Right ventricle myocardium superior (tissue), 1 donor: ENCODE measurements around the gene S1PR3. TPM values are rescaled to one million over a fixed set of nuclear protein-coding genes. Genes with fewer than 3 reads are reported as not detected.
A peak's percentile ranks its signal among the peaks of the same experiment; 100 is the strongest.
"Not testable (repeated sequence)": the region's sequence is repeated elsewhere in the genome, so short reads cannot be mapped to it uniquely, and the experiment has no call there.

ENCODE experiments used
- ATAC-seq: fragments of 200-7000 bp; cut with Tn5 transposase; one replicate; pipeline ENCODE4 v1.9.1; 2020; ENCODE audit warnings: mild to moderate bottlenecking; ENCODE audit not compliant: poor library complexity
- DNase-seq: peaks from one replicate; pipeline ENCODE4 v3.0.0-alpha.2; 2020
- intact Hi-C: fragments of 100-400 bp; cut with DNase I; formaldehyde crosslinking; loops from one replicate; pipeline ENCODE4 v1.11.2; 2022
- long read RNA-seq: library from polyadenylated mRNA; unstranded; transcript quantifications from one replicate; pipeline ENCODE4 v2.0.0, GENCODE V29; 2021
- total RNA-seq: library from RNA; stranded (reverse); fragmentation: NEBNext Ultra II Directional; extraction: Animal tissue kit (Norgen Biotek cat#: 25700); gene quantifications from one replicate; pipeline ENCODE4 v1.2.1, GENCODE V29; 2021
- donor health status: DM: no; HTN: yes; CAD: no; lungs with severe emphysema.

Gene S1PR3
- total RNA-seq: 28.2 TPM
- long read RNA-seq, full-length matches to known transcripts: 32 of 33 reads
- long read RNA-seq, partial matches to known transcripts: 0 of 33 reads
- long read RNA-seq, other reads (novel, unspliced or antisense): 1 of 33 reads

DNA sequence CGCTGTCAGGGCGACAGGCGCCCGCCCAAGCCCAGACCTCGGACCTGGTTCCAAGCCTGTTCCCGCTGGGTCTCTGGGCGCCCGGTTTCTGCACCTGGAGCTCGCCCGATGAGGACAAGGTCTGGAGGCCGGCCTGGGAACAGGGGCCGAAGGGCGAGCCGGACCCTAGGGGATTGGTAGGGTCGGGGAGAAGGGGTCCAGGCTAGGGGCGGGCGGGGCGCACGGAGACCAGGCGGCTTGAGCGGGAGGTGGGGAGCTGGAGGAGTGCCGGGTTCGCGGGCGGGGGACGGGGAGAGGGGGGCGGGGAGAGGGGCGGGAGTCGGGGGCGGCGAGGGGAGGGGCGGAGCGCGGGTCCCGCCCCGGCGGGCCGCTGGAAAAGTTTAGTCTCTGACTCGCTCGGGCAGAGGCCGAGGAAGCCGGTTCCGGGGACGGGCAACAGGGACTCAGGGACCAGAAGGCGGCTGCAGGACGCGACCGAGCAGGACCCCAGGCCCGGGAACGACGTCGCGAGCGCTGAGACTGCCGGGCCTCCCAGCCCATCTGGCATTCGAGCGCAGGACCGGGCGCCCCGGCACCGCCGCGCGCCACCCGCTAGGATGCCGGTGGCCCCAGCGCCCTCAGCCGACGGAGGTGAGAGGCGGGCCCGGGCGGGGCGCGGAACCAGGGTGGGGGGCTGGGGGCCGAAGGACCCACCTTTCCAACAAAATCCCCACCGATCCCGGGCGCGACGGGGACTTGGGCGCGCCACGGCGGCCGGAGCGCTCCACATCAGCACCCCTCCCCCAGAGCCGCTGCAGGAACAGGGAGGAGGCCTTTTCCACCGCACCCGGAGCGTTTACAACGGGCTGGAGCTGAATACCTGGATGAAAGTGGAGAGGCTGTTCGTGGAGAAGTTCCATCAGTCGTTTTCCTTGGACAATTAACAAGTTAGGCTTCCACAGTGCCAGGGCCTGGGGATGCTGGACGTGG is at the start of gene S1PR3:
S1PR3 (plus strand) TSS at position 403 of the 969 bp plus-strand sequence. CDS start 9,733 bp downstream, outside the sequence.
- intact Hi-C loops: loop anchor here (5.0 kb wide), 2 partner anchors 44 to 209 kb away; no protein-coding TSS in a partner anchor
- ATAC-seq: peak; percentile 90
- DNase-seq: peak; percentile 83

DNA sequence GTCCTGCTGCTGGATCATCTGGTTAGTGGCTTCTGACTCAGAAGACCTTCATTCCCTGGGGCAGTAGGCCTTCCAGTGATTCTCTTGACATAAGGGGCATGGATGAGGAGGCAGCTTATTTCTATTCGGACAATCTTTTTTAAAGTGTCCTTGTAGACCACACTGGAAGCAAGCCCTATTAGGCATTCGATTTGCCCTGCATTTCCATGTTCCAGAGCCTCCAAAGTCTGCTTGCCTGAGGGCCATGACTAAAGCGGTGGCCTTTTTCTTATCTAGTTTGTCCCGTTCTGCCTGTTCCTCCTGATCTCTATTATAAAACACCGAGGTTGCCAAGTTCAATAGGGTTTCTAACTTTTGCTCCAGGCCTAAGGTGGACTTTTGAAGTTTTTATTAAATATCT is 49.7 kb upstream of the S1PR3 start:
- ATAC-seq, intact Hi-C loops, DNase-seq: not testable (repeated sequence)

DNA sequence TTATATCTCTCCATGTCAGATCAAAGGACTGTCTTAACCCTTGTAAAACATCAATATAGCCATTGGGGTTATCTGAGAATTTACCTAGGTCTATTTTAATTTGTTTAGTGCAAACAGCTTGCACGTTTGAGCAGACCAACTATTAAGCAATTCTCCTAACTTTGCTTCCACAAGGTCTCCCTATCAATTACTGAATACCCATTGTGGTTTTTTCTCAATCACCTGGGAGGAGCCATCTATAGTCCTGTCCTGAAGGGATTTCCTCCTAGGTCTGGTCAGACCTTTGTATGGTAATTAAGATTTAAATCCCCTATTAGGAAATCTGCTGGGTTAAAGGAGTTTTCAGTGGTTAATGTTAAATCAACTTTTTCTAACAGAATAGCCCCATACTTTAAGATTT is 48.9 kb upstream of the S1PR3 start:
- intact Hi-C loops: no loop called here
- ATAC-seq (no peak), DNase-seq (no peak)

DNA sequence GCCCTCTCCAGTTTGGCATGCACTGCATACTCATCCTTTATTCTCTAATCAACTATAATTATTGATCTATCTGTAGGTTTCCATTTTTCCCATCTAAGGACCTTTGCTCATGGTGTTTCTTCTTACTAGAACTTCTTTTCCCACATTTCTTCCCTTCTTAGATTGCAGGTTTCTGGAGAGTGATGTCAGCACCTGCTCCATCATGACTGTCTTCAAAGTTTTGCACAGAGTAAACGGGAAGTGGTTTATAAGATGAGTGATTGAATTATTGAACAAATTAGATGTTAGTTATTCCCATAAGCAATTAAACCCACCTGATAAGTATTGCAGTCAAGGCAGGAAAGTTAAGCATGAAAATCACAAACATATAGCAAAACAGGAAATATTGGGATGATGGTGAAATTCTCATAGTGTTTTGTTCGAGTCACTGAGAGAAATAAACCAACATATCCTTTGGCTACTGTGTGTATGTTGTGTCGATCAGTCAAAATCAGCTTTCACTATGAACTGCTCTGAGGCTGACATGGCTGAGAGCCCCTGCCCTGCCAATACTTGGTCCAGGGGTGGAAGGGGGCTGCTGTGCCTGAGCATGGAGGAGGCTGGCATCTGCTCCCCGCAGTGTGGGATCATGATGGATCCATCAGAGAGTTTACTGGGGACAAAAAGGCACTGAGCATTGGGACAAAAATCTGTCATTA is 45.5 kb upstream of the S1PR3 start:
- no peak for ATAC-seq
- intact Hi-C loops: loop anchor here (5.0 kb wide), 1 partner anchor 47 kb away; the partner anchor contains the start of gene S1PR3
- DNase-seq: no peak

DNA sequence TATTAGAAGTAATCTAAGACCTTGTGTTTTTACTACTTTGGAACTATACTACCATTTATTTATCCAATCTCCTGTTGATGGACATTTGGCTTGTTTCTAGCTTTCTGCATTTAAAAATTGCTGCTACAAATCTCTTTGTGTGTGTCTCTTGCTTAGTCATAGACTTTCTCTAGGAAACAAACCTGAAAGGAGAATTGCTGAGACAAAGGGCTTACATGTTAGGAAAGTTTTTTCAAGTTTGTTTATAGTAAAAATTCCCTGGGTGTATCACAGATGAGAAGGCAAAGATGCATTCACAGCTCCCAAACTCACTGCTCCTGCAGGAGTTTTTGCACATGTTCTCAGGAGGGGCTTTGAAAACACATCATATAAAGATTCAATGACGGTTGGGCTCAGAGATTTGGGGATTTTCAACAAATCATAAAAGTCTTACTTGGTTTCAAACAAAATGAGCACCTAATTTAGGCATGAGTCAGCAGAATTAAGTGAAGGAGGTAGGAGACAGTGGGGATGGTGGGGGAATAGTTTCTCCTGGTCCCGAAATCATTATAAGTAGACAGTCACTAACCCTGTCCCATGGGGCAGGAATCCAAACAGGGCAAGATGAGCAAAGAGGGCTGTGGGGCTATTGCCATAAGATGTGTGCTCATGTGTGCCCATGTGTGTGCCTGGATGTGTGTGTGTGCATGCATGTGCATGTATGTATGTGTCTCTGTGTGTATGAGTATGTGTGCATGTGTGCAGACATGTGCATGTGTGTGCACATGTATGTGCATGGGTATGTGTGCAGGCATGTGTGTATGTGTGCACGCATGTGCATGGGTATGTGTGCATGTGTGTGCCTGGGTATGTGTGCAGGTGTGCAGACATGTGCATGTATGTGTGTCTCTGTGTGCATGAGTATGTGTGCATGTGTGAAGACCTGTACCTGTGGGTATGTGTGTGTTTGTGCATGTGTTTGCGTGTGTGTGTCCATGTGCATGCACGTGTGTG is 43.4 kb upstream of the S1PR3 start:
- intact Hi-C loops: loop anchor here (5.0 kb wide), 1 partner anchor 44 kb away; the partner anchor contains the start of gene S1PR3
- DNase-seq (no peak), ATAC-seq (no peak)

DNA sequence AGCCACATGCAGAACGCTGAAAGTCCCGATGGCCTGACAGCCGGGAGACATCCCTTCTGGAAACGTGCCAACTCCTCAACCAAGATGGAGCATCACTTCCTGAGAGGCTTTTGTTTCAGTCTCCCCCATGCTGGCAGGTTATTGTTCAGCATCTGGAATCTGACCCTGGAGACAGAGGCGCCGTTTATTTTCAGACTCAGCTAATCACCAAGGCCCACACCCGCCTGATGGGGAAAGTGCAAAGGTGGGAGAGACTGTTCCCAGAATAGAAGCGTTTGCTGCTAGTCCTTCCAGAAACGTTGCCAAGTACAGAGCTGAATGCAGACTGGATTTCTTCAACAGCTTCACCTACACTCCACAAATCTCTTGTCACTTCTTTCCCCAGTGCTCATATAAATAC is 41.8 kb upstream of the S1PR3 start:
- DNase-seq: peak; percentile 61
- intact Hi-C loops: loop anchor here (5.0 kb wide), 1 partner anchor 43 kb away; the partner anchor contains the start of gene S1PR3
- peak; percentile 91 for ATAC-seq

DNA sequence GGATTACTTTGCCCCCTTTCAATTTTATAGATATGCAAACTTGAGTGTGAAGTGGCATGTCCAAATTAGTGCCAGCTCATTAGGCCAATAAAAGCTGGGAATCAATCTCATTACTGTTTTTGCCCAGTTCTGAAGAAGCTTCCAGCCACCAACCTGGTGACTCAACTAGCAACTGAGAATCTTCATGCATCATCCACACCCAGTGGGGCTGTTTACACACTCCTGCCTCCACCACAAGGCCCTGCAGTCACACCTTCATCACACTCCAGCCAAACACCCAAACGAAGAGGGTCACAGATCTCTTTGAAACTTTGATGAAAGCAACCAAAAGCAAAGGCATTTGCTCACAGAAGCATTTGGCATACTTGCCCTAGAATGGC is 41.3 kb upstream of the S1PR3 start:
- ATAC-seq (peak; percentile 10), DNase-seq (no peak)
- intact Hi-C loops: loop anchor here (5.0 kb wide), 1 partner anchor 42 kb away; the partner anchor contains the start of gene S1PR3

DNA sequence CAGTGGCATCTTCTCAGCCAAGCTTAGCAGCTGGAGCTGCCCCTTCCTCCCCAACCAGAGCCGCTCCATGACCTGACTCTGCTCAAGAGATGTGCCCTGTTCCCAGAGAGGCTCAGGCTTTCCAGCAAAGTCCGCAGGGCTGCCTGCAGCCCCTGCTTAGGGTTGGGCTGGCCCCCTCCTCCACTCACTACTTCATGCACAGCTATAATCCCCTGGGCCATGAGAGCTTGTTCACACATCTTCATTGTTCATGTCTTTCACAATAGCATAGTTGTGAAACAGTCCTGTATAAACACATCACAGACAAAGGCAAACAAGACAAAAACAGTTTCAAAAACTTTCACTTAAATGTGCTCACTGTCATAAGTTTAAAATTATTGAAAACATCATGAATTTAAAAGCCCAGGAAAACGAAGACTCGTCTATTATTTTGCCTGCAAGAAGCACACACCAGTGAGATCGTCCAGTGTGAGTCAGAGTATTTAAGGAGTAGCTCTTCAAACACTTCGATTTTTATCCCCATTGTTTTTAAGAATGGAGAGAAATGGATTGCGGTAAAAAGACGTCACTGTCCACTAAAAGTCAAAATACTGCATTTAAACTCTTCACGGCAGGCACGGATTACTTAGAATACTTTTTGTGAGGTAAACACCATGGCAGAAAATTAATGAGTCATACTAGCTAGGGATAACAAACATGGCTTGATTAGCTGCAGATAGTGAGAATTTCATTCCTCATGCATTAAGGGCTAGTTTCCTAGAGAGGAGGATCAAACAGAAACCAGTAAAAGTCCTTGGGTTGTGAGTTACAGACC is 40.7 kb upstream of the S1PR3 start:
- DNase-seq: no peak
- intact Hi-C loops: no loop called here
- ATAC-seq: peak; percentile 14

DNA sequence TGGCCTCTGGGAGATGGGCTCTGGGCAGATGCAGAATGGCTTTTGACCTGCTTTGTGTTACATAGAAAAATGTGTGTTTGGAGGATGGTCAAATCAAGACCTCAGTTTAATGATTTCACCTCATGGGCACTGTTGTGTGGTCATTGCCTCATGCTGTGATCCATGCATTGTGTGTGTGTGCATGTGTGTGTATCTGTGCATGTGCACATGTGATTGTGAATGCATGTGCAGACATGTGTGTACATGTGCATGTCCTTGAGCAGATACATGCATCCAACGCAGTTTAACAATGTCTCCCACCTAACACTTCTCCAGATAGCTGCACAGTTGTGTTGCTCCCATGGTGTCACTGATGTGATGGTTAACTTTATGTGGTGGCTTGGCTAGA is 40.1 kb upstream of the S1PR3 start:
- DNase-seq (no peak), ATAC-seq (no peak)
- intact Hi-C loops: no loop called here

DNA sequence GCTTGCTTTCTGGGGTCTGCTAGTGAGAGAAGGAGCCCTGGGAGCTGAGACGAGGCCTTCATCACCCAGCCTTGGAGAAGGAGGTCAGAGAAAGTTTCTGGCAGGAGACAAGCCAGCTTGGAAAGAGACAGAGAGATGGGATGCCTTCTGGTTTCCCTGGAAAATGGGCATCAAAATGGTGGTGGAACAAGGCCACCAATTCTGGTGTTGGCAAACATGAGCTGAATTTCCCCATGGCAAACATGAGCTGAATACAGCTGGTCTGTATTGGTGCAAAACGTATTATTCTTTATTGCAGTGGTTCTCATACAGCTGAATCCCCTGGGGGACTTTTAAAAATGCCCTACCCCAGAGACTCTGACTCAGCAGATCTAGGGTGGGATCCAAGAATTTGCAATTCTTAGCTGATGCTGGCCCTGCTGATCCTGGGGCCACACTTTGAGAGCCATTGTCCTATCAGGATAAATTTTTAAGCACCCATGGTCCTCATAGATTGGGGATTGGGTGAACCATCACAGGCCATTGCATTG is 39.1 kb upstream of the S1PR3 start:
- ATAC-seq: no peak
- intact Hi-C loops: no loop called here
- no peak for DNase-seq

DNA sequence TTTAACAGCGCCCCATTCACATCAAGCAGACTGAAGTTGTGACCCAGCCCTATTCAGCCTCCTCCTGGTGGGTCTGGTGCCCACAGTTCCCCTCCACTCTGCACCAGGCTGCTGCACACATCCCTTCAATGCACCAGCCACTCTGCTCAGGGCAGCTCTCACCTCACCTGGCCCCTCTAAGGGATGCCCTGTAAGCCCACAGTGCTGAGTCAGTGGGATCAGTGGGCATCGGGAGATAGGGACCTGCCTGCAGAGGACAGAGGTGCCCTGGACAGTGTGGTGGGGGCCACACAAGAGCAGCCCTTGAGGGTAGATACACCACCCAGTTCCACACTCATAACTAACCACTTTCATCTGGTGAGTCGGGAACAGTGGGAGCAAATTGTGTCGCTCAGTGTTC is 38.3 kb upstream of the S1PR3 start:
- intact Hi-C loops: no loop called here
- ATAC-seq (no peak), DNase-seq (no peak)

DNA sequence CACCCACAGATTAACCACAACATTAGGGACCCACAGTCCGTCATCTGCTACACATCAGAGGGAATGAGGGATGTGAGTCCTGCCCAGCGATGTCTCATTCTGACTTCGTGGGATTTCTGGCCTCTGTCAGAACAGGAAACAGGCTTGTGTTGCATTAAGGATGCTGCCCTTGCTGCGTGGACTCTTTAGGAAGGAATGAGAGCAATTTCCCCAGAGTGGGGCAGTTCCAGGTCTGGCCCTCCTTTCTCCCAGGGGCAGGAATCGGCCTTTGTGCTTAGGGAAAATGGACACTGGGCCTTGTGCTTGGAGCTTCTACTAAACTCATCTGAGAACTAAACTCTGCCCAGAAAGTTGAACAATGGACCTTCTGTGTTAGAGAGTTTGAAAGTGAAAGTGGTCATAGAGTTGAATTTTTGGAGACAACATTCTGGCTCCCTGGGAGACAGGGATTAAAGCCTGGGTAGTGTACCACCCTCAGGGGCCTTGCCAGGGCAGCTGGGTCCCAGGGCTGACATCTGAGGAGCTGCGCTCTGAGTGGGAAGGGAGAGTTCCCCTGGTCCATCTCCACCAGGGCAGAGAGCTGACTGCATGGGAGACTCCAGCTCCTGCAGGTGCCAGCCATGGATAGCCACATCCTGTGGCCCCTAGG is 37.8 kb upstream of the S1PR3 start:
- peak; percentile 19 for ATAC-seq
- no peak for DNase-seq
- intact Hi-C loops: no loop called here

DNA sequence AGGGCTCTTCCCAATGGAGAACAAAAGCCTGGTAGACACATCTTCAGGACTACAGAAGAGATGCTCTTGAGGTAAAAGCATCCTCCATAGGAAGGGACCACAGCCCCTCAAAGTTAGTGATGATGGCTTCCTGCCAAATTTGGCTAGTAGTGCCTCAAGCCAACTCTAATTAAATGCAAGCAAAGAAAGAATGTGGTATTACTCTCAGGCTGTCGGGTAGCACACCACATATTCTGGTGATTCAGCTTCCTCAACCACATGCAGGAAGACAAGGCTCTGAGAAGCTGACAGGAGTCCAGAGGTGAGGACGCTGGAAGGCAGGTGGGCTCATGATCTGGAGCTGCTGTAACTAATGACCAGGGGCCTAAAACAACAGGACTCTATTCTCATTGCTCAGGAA is 37.2 kb upstream of the S1PR3 start:
- intact Hi-C loops: no loop called here
- DNase-seq: no peak
- ATAC-seq: no peak

DNA sequence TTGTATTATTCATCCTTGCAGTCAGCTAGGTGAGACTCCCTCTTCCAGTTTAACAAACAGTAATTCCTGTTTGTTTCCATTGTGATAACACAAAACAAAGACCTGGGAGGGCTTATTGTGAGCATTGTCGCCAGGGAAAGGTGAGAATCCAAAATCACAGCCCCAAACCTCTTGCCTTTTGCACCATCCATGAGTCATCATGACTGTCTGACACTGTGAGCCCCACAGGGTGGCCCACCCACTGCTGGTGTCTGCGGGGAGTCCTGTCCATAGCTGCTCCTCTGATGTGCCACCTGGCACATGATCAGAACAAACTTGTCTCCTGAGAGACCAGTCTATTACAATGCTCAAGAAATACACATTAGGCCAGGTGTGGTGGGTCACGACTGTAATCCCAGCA is 33.7 kb upstream of the S1PR3 start:
- intact Hi-C loops: no loop called here
- DNase-seq (no peak), ATAC-seq (no peak)

DNA sequence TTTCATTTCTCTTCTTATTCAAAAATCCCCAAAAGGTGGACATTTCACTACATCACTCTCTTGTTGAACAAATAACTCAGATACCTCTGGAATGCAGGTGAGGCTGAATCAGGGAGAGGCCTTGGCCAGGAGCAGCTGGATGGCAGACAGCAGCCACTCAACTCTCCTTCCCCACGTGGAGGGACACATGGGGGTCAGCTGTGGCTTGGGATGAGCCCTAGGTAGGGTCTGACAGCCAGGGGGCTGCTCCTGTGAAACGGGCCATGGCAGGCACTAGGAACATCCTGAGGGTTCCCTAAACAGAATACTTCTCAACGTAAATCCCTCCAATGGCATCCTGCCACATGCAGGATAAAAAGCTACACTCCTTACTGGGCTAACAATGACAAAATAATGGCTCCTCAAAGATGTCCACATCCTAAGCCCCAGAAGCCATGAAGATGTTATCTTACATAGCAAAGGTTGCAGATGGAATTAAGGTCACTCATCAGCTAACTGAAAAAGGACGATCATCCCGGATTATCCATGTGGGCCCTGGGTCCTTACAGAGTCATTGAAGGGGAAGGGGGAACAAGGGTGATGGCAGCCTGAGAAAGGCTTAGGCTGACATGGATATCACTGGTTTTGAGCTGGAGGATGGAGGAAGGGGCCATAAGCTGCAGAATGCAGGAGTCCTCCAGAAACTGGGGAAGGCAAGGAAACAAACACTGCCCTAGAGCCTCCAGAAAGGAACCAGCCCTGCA is 31.4 kb upstream of the S1PR3 start:
- intact Hi-C loops: no loop called here
- DNase-seq (no peak), ATAC-seq (no peak)

DNA sequence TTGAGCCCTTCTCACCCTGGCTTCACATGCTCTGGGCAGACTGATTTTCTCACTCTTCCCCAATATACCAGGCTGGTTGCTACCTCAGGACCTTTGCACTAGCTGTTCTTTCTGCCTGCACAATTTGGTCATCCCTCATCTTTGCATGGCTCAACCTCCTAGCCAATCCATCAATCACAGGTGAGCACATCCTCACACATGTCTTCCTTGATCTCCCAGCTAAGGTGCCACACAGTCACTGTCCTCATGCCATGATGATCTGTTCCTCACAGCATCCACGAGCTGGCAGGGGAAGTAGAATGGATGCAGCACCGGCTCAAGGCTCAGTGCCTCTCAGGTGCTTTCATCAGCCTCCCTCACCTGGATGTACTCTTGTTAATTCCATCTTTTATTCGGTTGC is 30.6 kb upstream of the S1PR3 start:
- DNase-seq (no peak), ATAC-seq (no peak)
- intact Hi-C loops: no loop called here
